ENCODE data around the gene MEGF6.

GRCh38 chr1:3658231-3658615 lies 46.9 kb upstream of the MEGF6 start:
- TF ChIP-seq CTCF (IDR thresholded peaks at IDR 0.05) = no peak
- no peak for TF ChIP-seq POLR2A (IDR thresholded peaks at IDR 0.05)

Measured in uterus (tissue), 2 donors.